Activated CD4-positive, CD25-positive, alpha-beta regulatory T cell treated with anti-CD3 and anti-CD28 coated beads, Interleukin-2, amount 50 U/mL, for 72 hours (primary cell): Measurements from ENCODE around the gene ADORA1.

Experiments used
- DNase-seq: peaks from one replicate; pipeline ENCODE4 v3.0.0; 2021

Gene ADORA1

GRCh38 chr1:203143641-203144040 lies 16.1 kb downstream of the ADORA1 start:
- DNase-seq = no peak

GRCh38 chr1:203144661-203145060 lies 17.1 kb downstream of the ADORA1 start:
- DNase-seq = no peak

- DNase-seq = no peak
These were observed 18.0 kb downstream of the ADORA1 start for GRCh38 chr1:203145321-203146041.

- no peak for DNase-seq
These were observed 18.5 kb downstream of the ADORA1 start for GRCh38 chr1:203146042-203146369.

GRCh38 chr1:203146537-203146936 lies 19.0 kb downstream of the ADORA1 start:
- no peak for DNase-seq

GRCh38 chr1:203147376-203147775 lies 19.9 kb downstream of the ADORA1 start:
- no peak for DNase-seq

GRCh38 chr1:203148127-203148526 lies 20.6 kb downstream of the ADORA1 start:
- no peak for DNase-seq

- no peak for DNase-seq
These were observed 21.1 kb downstream of the ADORA1 start for GRCh38 chr1:203148579-203148978.

GRCh38 chr1:203149188-203149840 lies 21.8 kb downstream of the ADORA1 start:
- no peak for DNase-seq

GRCh38 chr1:203150511-203151297 lies 23.2 kb downstream of the ADORA1 start:
- no peak for DNase-seq

GRCh38 chr1:203151362-203152157 lies 24.0 kb downstream of the ADORA1 start:
- no peak for DNase-seq

- DNase-seq = no peak
These were observed 24.9 kb downstream of the ADORA1 start for GRCh38 chr1:203152158-203153034.

- no peak for DNase-seq
These were observed 25.8 kb downstream of the ADORA1 start for GRCh38 chr1:203153051-203153988.

GRCh38 chr1:203153989-203154821 lies 26.7 kb downstream of the ADORA1 start:
- DNase-seq = no peak

- DNase-seq = no peak
These were observed 28.8 kb downstream of the ADORA1 start for GRCh38 chr1:203156280-203156679.

- no peak for DNase-seq
These were observed 30.9 kb downstream of the ADORA1 start for GRCh38 chr1:203158423-203158822.

GRCh38 chr1:203158960-203159665 lies 31.6 kb downstream of the ADORA1 start:
- DNase-seq = no peak

GRCh38 chr1:203159844-203160243 lies 32.3 kb downstream of the ADORA1 start:
- DNase-seq = no peak

- DNase-seq = no peak
These were observed 33.6 kb downstream of the ADORA1 start for GRCh38 chr1:203161175-203161574.
